NCI-H128 (cell line): ENCODE results near the gene FAM161B.

Source experiments
- DNase-seq: peaks from one replicate; lab custom pipeline; 2025; ENCODE audit not compliant: unreplicated experiment; lab: John Stamatoyannopoulos, UW

Gene FAM161B

GRCh38 chr14:73884438-73885190 lies 65.3 kb downstream of the FAM161B start:
- no peak for DNase-seq
